Karpas-422 (cell line): ENCODE measurements around the gene NLGN1. TPM values are rescaled to one million over a fixed set of nuclear protein-coding genes. Genes with fewer than 3 reads are reported as not detected.

Experiments used
- DNase-seq: peaks from one replicate; pipeline ENCODE4 v3.0.0-alpha.2; 2015
- H2AFZ ChIP-seq: fragments of 200-600 bp; sonication (generic); 2 replicates; pipeline ENCODE4 v1.6.1; 2014; ENCODE audit warnings: antibody characterized with exemption, low read length, mixed read lengths
- H3K27ac ChIP-seq: fragments of 200-600 bp; sonication (generic); 2 replicates; pipeline ENCODE4 v1.5.1; 2014; ENCODE audit warnings: mild to moderate bottlenecking, low read length, moderate library complexity
- H3K27me3 ChIP-seq: fragments of 200-600 bp; sonication (generic); 2 replicates; pipeline ENCODE4 v1.6.1; 2014; ENCODE audit warnings: low read length, mixed read lengths
- H3K36me3 ChIP-seq: fragments of 200-600 bp; sonication (generic); 2 replicates; pipeline ENCODE4 v1.6.1; 2014; ENCODE audit warnings: low read length, mixed read lengths; ENCODE audit not compliant: insufficient read depth
- H3K4me1 ChIP-seq: fragments of 200-600 bp; sonication (generic); 2 replicates; pipeline ENCODE4 v1.6.1; 2014; ENCODE audit warnings: mild to moderate bottlenecking, low read length, mixed read lengths
- H3K4me2 ChIP-seq: fragments of 200-600 bp; sonication (generic); 2 replicates; pipeline ENCODE4 v1.6.1; 2014; ENCODE audit warnings: low read length, low read depth, mild to moderate bottlenecking; ENCODE audit not compliant: poor library complexity, severe bottlenecking
- H3K4me3 ChIP-seq: fragments of 200-600 bp; sonication (generic); 2 replicates; pipeline ENCODE4 v1.5.1; 2014; ENCODE audit warnings: mild to moderate bottlenecking, antibody characterized with exemption, low read length, mixed read lengths
- H3K79me2 ChIP-seq: fragments of 200-600 bp; sonication (generic); 2 replicates; pipeline ENCODE4 v1.6.1; 2014; ENCODE audit warnings: mild to moderate bottlenecking, low read length, mixed read lengths
- H3K9ac ChIP-seq: fragments of 200-600 bp; sonication (generic); 2 replicates; pipeline ENCODE4 v1.6.0; 2014; ENCODE audit warnings: low read length
- H3K9me2 ChIP-seq: fragments of 200-600 bp; sonication (generic), shearing (Covaris generic); replicated peaks from 2 replicates; pipeline ENCODE4 v1.6.0; 2014; ENCODE audit warnings: mild to moderate bottlenecking, low read length, moderate library complexity; ENCODE audit not compliant: insufficient read depth
- H3K9me3 ChIP-seq: fragments of 300-700, 200-600 bp; sonication (generic); 2 replicates; pipeline ENCODE4 v1.6.1; 2014; ENCODE audit warnings: low read length, mixed read lengths
- H4K20me1 ChIP-seq: fragments of 200-600 bp; sonication (generic); 2 replicates; pipeline ENCODE4 v1.6.1; 2014; ENCODE audit warnings: mild to moderate bottlenecking, antibody characterized with exemption, low read length, low read depth; ENCODE audit not compliant: insufficient read depth
- total RNA-seq: library from RNA; depleted of rRNA; stranded (reverse); fragments of >200 nt; shearing (Covaris generic); gene quantifications from 2 replicates; pipeline ENCODE4 v1.2.3, GENCODE V29; 2014; ENCODE audit warnings: low replicate concordance

Gene NLGN1
- total RNA-seq, 1 experiment from 2014 or later = not detected

GRCh38 chr3:174253196-174253823 is 855.8 kb downstream of the NLGN1 start:
- H3K9me3 ChIP-seq = peaks cover 12% of the 10 kb centered on the region
- no peak overlapping the region for H3K4me3 ChIP-seq
- no peaks in the 10 kb centered on the region for H3K27me3 ChIP-seq
- no peak for DNase-seq
- no peaks in the 10 kb centered on the region for H3K79me2 ChIP-seq
- H4K20me1 ChIP-seq = no peaks in the 10 kb centered on the region
- H3K4me1 ChIP-seq = no peaks in the 10 kb centered on the region
- H3K9me2 ChIP-seq = no peaks in the 10 kb centered on the region
- no peak overlapping the region for H3K27ac ChIP-seq
- H3K4me2 ChIP-seq = no peak overlapping the region
- no peak overlapping the region for H2AFZ ChIP-seq
- H3K9ac ChIP-seq = no peak overlapping the region
- H3K36me3 ChIP-seq = no peaks in the 10 kb centered on the region

GRCh38 chr3:174253940-174254339 is 856.4 kb downstream of the NLGN1 start:
- no peaks in the 10 kb centered on the region for H3K79me2 ChIP-seq
- no peaks in the 10 kb centered on the region for H4K20me1 ChIP-seq
- H3K9ac ChIP-seq = no peak overlapping the region
- H3K36me3 ChIP-seq = no peaks in the 10 kb centered on the region
- H3K27ac ChIP-seq = no peak overlapping the region
- no peak for DNase-seq
- H3K27me3 ChIP-seq = no peaks in the 10 kb centered on the region
- H2AFZ ChIP-seq = no peak overlapping the region
- no peak overlapping the region for H3K4me2 ChIP-seq
- peaks cover 12% of the 10 kb centered on the region for H3K9me3 ChIP-seq
- no peak overlapping the region for H3K4me3 ChIP-seq
- H3K9me2 ChIP-seq = no peaks in the 10 kb centered on the region
- H3K4me1 ChIP-seq = no peaks in the 10 kb centered on the region

GRCh38 chr3:174255454-174255853 is 857.9 kb downstream of the NLGN1 start:
- H3K4me1 ChIP-seq = no peaks in the 10 kb centered on the region
- no peak overlapping the region for H3K4me3 ChIP-seq
- H3K79me2 ChIP-seq = no peaks in the 10 kb centered on the region
- H3K9me2 ChIP-seq = no peaks in the 10 kb centered on the region
- peaks cover 10% of the 10 kb centered on the region for H3K9me3 ChIP-seq
- no peaks in the 10 kb centered on the region for H4K20me1 ChIP-seq
- H3K9ac ChIP-seq = no peak overlapping the region
- H3K27me3 ChIP-seq = no peaks in the 10 kb centered on the region
- H3K4me2 ChIP-seq = no peak overlapping the region
- no peak overlapping the region for H2AFZ ChIP-seq
- no peaks in the 10 kb centered on the region for H3K36me3 ChIP-seq
- DNase-seq = no peak
- no peak overlapping the region for H3K27ac ChIP-seq

- Histone ChIP-seq H3K36me3 (no peaks in the 10 kb centered on the region), H3K4me1 (no peaks in the 10 kb centered on the region), H3K79me2 (no peaks in the 10 kb centered on the region), H3K9ac (no peak overlapping the region), H3K27ac (no peak overlapping the region), H3K4me2 (no peak overlapping the region), H3K4me3 (no peak overlapping the region), H3K27me3 (no peaks in the 10 kb centered on the region), H3K9me2 (no peaks in the 10 kb centered on the region), H2AFZ (no peak overlapping the region), H3K9me3 (peaks cover 13% of the 10 kb centered on the region), H4K20me1 (no peaks in the 10 kb centered on the region)
- DNase-seq = no peak
Observed at GRCh38 chr3:174266476-174266875, 868.9 kb downstream of the NLGN1 start.

GRCh38 chr3:174268061-174268460 is 870.5 kb downstream of the NLGN1 start:
- Histone ChIP-seq H3K27ac (no peak overlapping the region), H3K79me2 (no peaks in the 10 kb centered on the region), H4K20me1 (no peaks in the 10 kb centered on the region), H3K27me3 (no peaks in the 10 kb centered on the region), H3K4me3 (no peak overlapping the region), H3K36me3 (no peaks in the 10 kb centered on the region), H3K9me3 (peaks cover 19% of the 10 kb centered on the region), H2AFZ (no peak overlapping the region), H3K9ac (no peak overlapping the region), H3K9me2 (no peaks in the 10 kb centered on the region), H3K4me1 (no peaks in the 10 kb centered on the region), H3K4me2 (no peak overlapping the region)
- no peak for DNase-seq

GRCh38 chr3:174268586-174268985 is 871.0 kb downstream of the NLGN1 start:
- H3K36me3 ChIP-seq = no peaks in the 10 kb centered on the region
- no peak overlapping the region for H3K4me3 ChIP-seq
- H3K9me3 ChIP-seq = peaks cover 21% of the 10 kb centered on the region
- H3K9ac ChIP-seq = no peak overlapping the region
- no peaks in the 10 kb centered on the region for H3K9me2 ChIP-seq
- H3K27ac ChIP-seq = no peak overlapping the region
- DNase-seq = no peak
- no peaks in the 10 kb centered on the region for H3K27me3 ChIP-seq
- no peak overlapping the region for H2AFZ ChIP-seq
- H3K4me1 ChIP-seq = no peaks in the 10 kb centered on the region
- H4K20me1 ChIP-seq = no peaks in the 10 kb centered on the region
- no peak overlapping the region for H3K4me2 ChIP-seq
- no peaks in the 10 kb centered on the region for H3K79me2 ChIP-seq

- Histone ChIP-seq H3K4me3 (no peak overlapping the region), H3K27ac (no peak overlapping the region), H3K4me2 (no peak overlapping the region), H2AFZ (no peak overlapping the region), H3K9ac (no peak overlapping the region), H4K20me1 (no peaks in the 10 kb centered on the region), H3K9me2 (no peaks in the 10 kb centered on the region), H3K27me3 (no peaks in the 10 kb centered on the region), H3K79me2 (no peaks in the 10 kb centered on the region), H3K36me3 (no peaks in the 10 kb centered on the region), H3K9me3 (peaks cover 25% of the 10 kb centered on the region), H3K4me1 (no peaks in the 10 kb centered on the region)
- DNase-seq = no peak
Observed at GRCh38 chr3:174270841-174271240, 873.3 kb downstream of the NLGN1 start.

- no peaks in the 10 kb centered on the region for H3K79me2 ChIP-seq
- H3K36me3 ChIP-seq = no peaks in the 10 kb centered on the region
- no peak overlapping the region for H2AFZ ChIP-seq
- H3K9me3 ChIP-seq = peaks cover 24% of the 10 kb centered on the region
- no peak overlapping the region for H3K9ac ChIP-seq
- H3K9me2 ChIP-seq = no peaks in the 10 kb centered on the region
- DNase-seq = no peak
- H3K4me1 ChIP-seq = no peaks in the 10 kb centered on the region
- H3K27ac ChIP-seq = no peak overlapping the region
- H3K27me3 ChIP-seq = no peaks in the 10 kb centered on the region
- H3K4me2 ChIP-seq = no peak overlapping the region
- no peak overlapping the region for H3K4me3 ChIP-seq
- H4K20me1 ChIP-seq = no peaks in the 10 kb centered on the region
Observed at GRCh38 chr3:174275336-174275735, 877.8 kb downstream of the NLGN1 start.
